WTC11 (cell line): Measurements from ENCODE around the gene TRPC4AP. TPM values are rescaled to one million over a fixed set of nuclear protein-coding genes. Genes with fewer than 3 reads are reported as not detected.

Source experiments
- ATAC-seq: fragments of 200-7000 bp; cut with Tn5 transposase; 2 replicates; pipeline ENCODE4 v1.10.0; 2021; ENCODE audit warnings: mild to moderate bottlenecking, moderate library complexity
- CTCF ChIA-PET: fragments of 300-600 bp; sonication (Branson Sonifier 250); formaldehyde crosslinking; loops from one replicate; lab custom pipeline; 2021; ENCODE audit warnings: antibody characterized with exemption; lab: Charles Lee
- POLR2A ChIA-PET: fragments of 350-600 bp; sonication (Branson Sonifier 250); formaldehyde crosslinking; loops from one replicate; lab custom pipeline; 2021; ENCODE audit warnings: antibody characterized with exemption; lab: Charles Lee
- DNase-seq: peaks from one replicate; pipeline ENCODE4 v3.0.0; 2021; ENCODE audit warnings: low spot score
- H3K27ac Mint-ChIP-seq: 2 replicates; pipeline ENCODE4 v1.8.0; 2021; ENCODE audit warnings: mixed read lengths
- H3K27me3 Mint-ChIP-seq: 2 replicates; pipeline ENCODE4 v1.8.0; 2021; ENCODE audit warnings: low read depth, mild to moderate bottlenecking, moderate library complexity, mixed read lengths
- H3K36me3 Mint-ChIP-seq: 2 replicates; pipeline ENCODE4 v1.8.0; 2021; ENCODE audit warnings: mixed read lengths
- H3K4me1 Mint-ChIP-seq: 2 replicates; pipeline ENCODE4 v1.8.0; 2022; ENCODE audit warnings: mixed read lengths
- H3K4me3 Mint-ChIP-seq: 2 replicates; pipeline ENCODE4 v1.8.0; 2021; ENCODE audit warnings: mild to moderate bottlenecking, moderate library complexity, mixed read lengths
- H3K9me3 Mint-ChIP-seq: 2 replicates; pipeline ENCODE4 v1.8.0; 2021; ENCODE audit warnings: mixed read lengths
- ARID4B ChIP-seq: sonication (generic); formaldehyde crosslinking; IDR thresholded peaks from 2 replicates; pipeline ENCODE4 v1.8.0; 2023; ENCODE audit warnings: missing genetic modification reagents, mild to moderate bottlenecking, borderline replicate concordance
- EMX1 ChIP-seq: fragments of 250-450 bp; sonication (Bioruptor Pico); IDR thresholded peaks from 2 replicates; pipeline ENCODE4 v1.8.0; 2021; ENCODE audit warnings: mild to moderate bottlenecking
- ERG ChIP-seq: fragments of 250-450 bp; sonication (Bioruptor Pico); IDR thresholded peaks from 2 replicates; pipeline ENCODE4 v1.8.0; 2021; ENCODE audit warnings: mild to moderate bottlenecking
- ESRRA ChIP-seq: sonication (generic); formaldehyde crosslinking; IDR thresholded peaks from 2 replicates; pipeline ENCODE4 v1.8.1; 2022; ENCODE audit warnings: mild to moderate bottlenecking, missing genetic modification reagents, borderline replicate concordance
- ETV6 ChIP-seq: sonication (generic); formaldehyde crosslinking; IDR thresholded peaks from 2 replicates; pipeline ENCODE4 v1.8.1; 2022; ENCODE audit warnings: mild to moderate bottlenecking, missing genetic modification reagents
- FOXK1 ChIP-seq: sonication (generic); formaldehyde crosslinking; IDR thresholded peaks from 2 replicates; pipeline ENCODE4 v1.8.0; 2022; ENCODE audit warnings: mild to moderate bottlenecking, moderate library complexity, missing genetic modification reagents
- GTF2I ChIP-seq: fragments of 250-450 bp; sonication (Bioruptor Pico); conservative IDR thresholded peaks from 2 replicates; pipeline ENCODE4 v1.4.0; 2021; ENCODE audit warnings: mild to moderate bottlenecking
- HMGA2 ChIP-seq: fragments of 250-450 bp; sonication (Bioruptor Pico); IDR thresholded peaks from 2 replicates; pipeline ENCODE4 v1.4.0; 2021; ENCODE audit warnings: mild to moderate bottlenecking, moderate library complexity
- IRF1 ChIP-seq: sonication (generic); formaldehyde crosslinking; IDR thresholded peaks from 2 replicates; pipeline ENCODE4 v1.8.0; 2023; ENCODE audit warnings: missing genetic modification reagents
- KAT7 ChIP-seq: sonication (generic); formaldehyde crosslinking; IDR thresholded peaks from 2 replicates; pipeline ENCODE4 v1.8.1; 2023; ENCODE audit warnings: missing genetic modification reagents, mild to moderate bottlenecking, borderline replicate concordance
- MYBL2 ChIP-seq: sonication (generic); formaldehyde crosslinking; IDR thresholded peaks from 2 replicates; pipeline ENCODE4 v1.8.1; 2023; ENCODE audit warnings: mild to moderate bottlenecking, moderate library complexity, missing genetic modification reagents
- NFATC4 ChIP-seq: fragments of 250-450 bp; sonication (Bioruptor Pico); IDR thresholded peaks from 2 replicates; pipeline ENCODE4 v1.9.0; 2021; ENCODE audit warnings: mild to moderate bottlenecking
- NFE2L1 ChIP-seq: sonication (generic); formaldehyde crosslinking; IDR thresholded peaks from 2 replicates; pipeline ENCODE4 v1.8.1; 2023; ENCODE audit warnings: missing genetic modification reagents
- SMAD3 ChIP-seq: sonication (generic); formaldehyde crosslinking; IDR thresholded peaks from 2 replicates; pipeline ENCODE4 v1.8.0; 2022; ENCODE audit warnings: missing genetic modification reagents, mild to moderate bottlenecking, borderline replicate concordance
- SOX15 ChIP-seq: fragments of 250-450 bp; sonication (Bioruptor Pico); IDR thresholded peaks from 2 replicates; pipeline ENCODE4 v1.9.0; 2021; ENCODE audit warnings: mild to moderate bottlenecking
- TCF7 ChIP-seq: sonication (generic); formaldehyde crosslinking; IDR thresholded peaks from 2 replicates; pipeline ENCODE4 v1.8.0; 2022; ENCODE audit warnings: mild to moderate bottlenecking, low read depth, missing genetic modification reagents, moderate library complexity
- ZBTB21 ChIP-seq: sonication (generic); formaldehyde crosslinking; IDR thresholded peaks from 2 replicates; pipeline ENCODE4 v1.8.1; 2023; ENCODE audit warnings: mild to moderate bottlenecking, missing genetic modification reagents, borderline replicate concordance
- ZNF121 ChIP-seq: sonication (generic); formaldehyde crosslinking; IDR thresholded peaks from 2 replicates; pipeline ENCODE4 v1.8.0; 2023; ENCODE audit warnings: missing genetic modification reagents
- ZNF416 ChIP-seq: fragments of 250-450 bp; sonication (Bioruptor Pico); IDR thresholded peaks from 2 replicates; pipeline ENCODE4 v1.9.0; 2021; ENCODE audit warnings: mild to moderate bottlenecking, inconsistent platforms
- ZSCAN18 ChIP-seq: fragments of 250-450 bp; sonication (Bioruptor Pico); IDR thresholded peaks from 2 replicates; pipeline ENCODE4 v2.1.2; 2022; ENCODE audit warnings: mild to moderate bottlenecking, moderate library complexity
- total RNA-seq: library from RNA; stranded (reverse); gene quantifications from 3 replicates; pipeline ENCODE4 v1.2.3, GENCODE V29; 2021
- TF ChIP-seq, protein P1 (sequence below): sonication (generic); formaldehyde crosslinking; IDR thresholded peaks from 2 replicates; pipeline ENCODE4 v1.8.0; 2023; ENCODE audit warnings: mild to moderate bottlenecking, missing genetic modification reagents
- TF ChIP-seq, protein P2 (sequence below): sonication (generic); formaldehyde crosslinking; IDR thresholded peaks from 2 replicates; pipeline ENCODE4 v1.8.1; 2022; ENCODE audit warnings: mild to moderate bottlenecking, missing genetic modification reagents, moderate library complexity, borderline replicate concordance
- TF ChIP-seq, protein P3 (sequence below): fragments of 250-450 bp; sonication (Bioruptor Pico); IDR thresholded peaks from 2 replicates; pipeline ENCODE4 v1.9.0; 2021; ENCODE audit warnings: moderate library complexity, mild to moderate bottlenecking, inconsistent platforms, borderline replicate concordance

Gene TRPC4AP
- total RNA-seq, 1 experiment from 2014 or later: 73.8 TPM

DNA sequence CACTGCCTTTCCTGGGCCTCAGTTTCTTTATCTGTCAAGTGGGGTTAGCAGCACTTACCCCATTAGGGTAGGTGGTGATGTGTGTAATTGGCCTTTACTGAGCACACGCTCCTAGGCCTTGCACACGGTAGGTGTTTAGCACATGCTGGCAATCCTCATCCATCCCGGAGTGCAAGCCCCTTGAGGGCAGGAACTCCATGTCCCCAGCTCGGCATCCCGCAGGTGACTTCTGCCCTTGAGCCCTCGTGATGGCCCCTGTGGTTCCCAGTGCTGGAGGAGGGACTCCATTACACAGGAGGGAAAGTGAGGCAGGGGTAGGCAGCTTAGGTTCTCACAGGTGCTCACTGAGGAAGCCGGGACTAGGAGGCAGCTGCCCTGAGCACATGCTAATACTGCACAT is 96.9 kb downstream of the TRPC4AP start:
- ATAC-seq (no peak), DNase-seq (no peak)
- Mint-ChIP-seq H3K4me3 (no peak overlapping the region), H3K36me3 (peaks cover 9% of the 10 kb centered on the region), H3K27me3 (no peaks in the 10 kb centered on the region), H3K4me1 (peaks cover 6% of the 10 kb centered on the region)
- ChIA-PET CTCF (interaction anchor here (1.0 kb wide), 1 partner anchor 11 kb away, joined by 3 read pairs; no protein-coding TSS in a partner anchor), POLR2A (interaction anchor here (1.9 kb wide), 1 partner anchor 121 kb away, joined by 5 read pairs; no protein-coding TSS in a partner anchor)
- TF ChIP-seq SMAD3 (CRISPR knock-in tag): no peak
- TF ChIP-seq ERG (CRISPR knock-in tag): no peak
- no peak for TF ChIP-seq ZBTB21
- TF ChIP-seq, protein P1, sequence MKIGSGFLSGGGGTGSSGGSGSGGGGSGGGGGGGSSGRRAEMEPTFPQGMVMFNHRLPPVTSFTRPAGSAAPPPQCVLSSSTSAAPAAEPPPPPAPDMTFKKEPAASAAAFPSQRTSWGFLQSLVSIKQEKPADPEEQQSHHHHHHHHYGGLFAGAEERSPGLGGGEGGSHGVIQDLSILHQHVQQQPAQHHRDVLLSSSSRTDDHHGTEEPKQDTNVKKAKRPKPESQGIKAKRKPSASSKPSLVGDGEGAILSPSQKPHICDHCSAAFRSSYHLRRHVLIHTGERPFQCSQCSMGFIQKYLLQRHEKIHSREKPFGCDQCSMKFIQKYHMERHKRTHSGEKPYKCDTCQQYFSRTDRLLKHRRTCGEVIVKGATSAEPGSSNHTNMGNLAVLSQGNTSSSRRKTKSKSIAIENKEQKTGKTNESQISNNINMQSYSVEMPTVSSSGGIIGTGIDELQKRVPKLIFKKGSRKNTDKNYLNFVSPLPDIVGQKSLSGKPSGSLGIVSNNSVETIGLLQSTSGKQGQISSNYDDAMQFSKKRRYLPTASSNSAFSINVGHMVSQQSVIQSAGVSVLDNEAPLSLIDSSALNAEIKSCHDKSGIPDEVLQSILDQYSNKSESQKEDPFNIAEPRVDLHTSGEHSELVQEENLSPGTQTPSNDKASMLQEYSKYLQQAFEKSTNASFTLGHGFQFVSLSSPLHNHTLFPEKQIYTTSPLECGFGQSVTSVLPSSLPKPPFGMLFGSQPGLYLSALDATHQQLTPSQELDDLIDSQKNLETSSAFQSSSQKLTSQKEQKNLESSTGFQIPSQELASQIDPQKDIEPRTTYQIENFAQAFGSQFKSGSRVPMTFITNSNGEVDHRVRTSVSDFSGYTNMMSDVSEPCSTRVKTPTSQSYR (CRISPR knock-in tag): no peak
- TF ChIP-seq TCF7 (CRISPR knock-in tag): no peak
- no peak for TF ChIP-seq MYBL2 (CRISPR knock-in tag)
- TF ChIP-seq KAT7: no peak
- no peak for TF ChIP-seq ESRRA (CRISPR knock-in tag)
- TF ChIP-seq EMX1: no peak
- no peak for TF ChIP-seq SOX15
- no peak for TF ChIP-seq IRF1 (CRISPR knock-in tag)
- no peak for TF ChIP-seq GTF2I
- TF ChIP-seq ARID4B (CRISPR knock-in tag): no peak
- TF ChIP-seq FOXK1 (CRISPR knock-in tag): no peak
- TF ChIP-seq ZSCAN18 (CRISPR knock-in tag): no peak
- TF ChIP-seq, all 79 proteins: peak for 0
- Mint-ChIP-seq H3K9me3 (no peaks in the 10 kb centered on the region), H3K27ac (no peak overlapping the region)

DNA sequence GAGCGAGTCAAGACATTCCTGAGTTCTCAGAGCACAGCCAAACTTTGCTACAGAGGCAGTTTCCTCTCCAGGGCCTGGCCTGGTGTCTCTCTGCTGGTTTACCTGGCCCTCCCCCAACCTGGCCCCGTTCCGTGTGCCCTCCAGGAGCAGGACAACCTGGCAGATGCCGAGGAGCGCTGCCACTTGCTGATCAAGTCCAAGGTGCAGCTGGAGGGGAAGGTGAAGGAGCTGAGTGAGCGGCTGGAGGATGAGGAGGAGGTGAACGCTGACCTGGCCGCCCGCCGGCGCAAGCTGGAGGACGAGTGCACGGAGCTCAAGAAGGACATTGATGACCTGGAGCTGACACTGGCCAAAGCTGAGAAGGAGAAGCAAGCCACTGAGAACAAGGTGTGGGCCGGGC is 97.4 kb downstream of the TRPC4AP start:
- H3K27ac Mint-ChIP-seq: peak overlapping the region; percentile 65; the same call in 1 of the 2 replicates
- POLR2A ChIA-PET: no interaction called here
- TF ChIP-seq, protein P2, sequence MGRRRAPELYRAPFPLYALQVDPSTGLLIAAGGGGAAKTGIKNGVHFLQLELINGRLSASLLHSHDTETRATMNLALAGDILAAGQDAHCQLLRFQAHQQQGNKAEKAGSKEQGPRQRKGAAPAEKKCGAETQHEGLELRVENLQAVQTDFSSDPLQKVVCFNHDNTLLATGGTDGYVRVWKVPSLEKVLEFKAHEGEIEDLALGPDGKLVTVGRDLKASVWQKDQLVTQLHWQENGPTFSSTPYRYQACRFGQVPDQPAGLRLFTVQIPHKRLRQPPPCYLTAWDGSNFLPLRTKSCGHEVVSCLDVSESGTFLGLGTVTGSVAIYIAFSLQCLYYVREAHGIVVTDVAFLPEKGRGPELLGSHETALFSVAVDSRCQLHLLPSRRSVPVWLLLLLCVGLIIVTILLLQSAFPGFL (CRISPR knock-in tag): no peak
- TF ChIP-seq, protein P3, sequence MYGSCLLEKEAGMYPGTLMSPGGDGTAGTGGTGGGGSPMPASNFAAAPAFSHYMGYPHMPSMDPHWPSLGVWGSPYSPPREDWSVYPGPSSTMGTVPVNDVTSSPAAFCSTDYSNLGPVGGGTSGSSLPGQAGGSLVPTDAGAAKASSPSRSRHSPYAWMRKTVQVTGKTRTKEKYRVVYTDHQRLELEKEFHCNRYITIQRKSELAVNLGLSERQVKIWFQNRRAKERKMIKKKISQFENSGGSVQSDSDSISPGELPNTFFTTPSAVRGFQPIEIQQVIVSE: no peak
- no peak for TF ChIP-seq ZNF121 (CRISPR knock-in tag)
- TF ChIP-seq ZNF416 (CRISPR knock-in tag): no peak
- no peak for TF ChIP-seq SOX15
- no peak for TF ChIP-seq NFE2L1
- TF ChIP-seq GTF2I: no peak
- no peak for TF ChIP-seq ERG (CRISPR knock-in tag)
- TF ChIP-seq ETV6 (CRISPR knock-in tag): no peak
- no peak for TF ChIP-seq HMGA2 (CRISPR knock-in tag)
- no peak for TF ChIP-seq NFATC4

More for the DNA sequence above, 97.4 kb downstream of the TRPC4AP start:
- CTCF ChIA-PET: interaction anchor here (1.0 kb wide), 1 partner anchor 11 kb away, joined by 3 read pairs; no protein-coding TSS in a partner anchor
- Mint-ChIP-seq H3K27me3 (no peaks in the 10 kb centered on the region), H3K4me3 (no peak overlapping the region), H3K36me3 (peaks cover 7% of the 10 kb centered on the region), H3K4me1 (peaks cover 6% of the 10 kb centered on the region), H3K9me3 (no peaks in the 10 kb centered on the region)
- DNase-seq (no peak), ATAC-seq (no peak)
